ENCODE data around the gene TRIP10. TPM values are rescaled to one million over a fixed set of nuclear protein-coding genes. Genes with fewer than 3 reads are reported as not detected.

The TRIP10 gene
- total and polyA plus RNA-seq, 2 of the 8 experiments (the other 6 are each of a cell fraction or from before 2014, with no cell fraction given) = 27.8 to 69.5 TPM

DNA sequence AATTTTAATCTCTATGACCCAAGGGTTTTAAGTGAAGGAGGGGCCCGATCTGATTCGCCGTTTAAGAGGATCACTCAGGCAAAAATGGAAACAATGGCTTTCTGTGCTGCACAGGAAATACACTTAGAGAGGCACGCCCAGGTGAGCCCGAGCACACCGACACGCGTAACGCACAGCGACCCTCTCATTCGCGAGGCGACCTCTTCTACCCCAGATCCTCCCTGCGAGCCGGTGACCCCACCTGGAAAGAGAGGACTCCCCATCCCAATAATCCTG is 27.5 kb downstream of the TRIP10 start (continued):
- TF ChIP-seq, protein P1, sequence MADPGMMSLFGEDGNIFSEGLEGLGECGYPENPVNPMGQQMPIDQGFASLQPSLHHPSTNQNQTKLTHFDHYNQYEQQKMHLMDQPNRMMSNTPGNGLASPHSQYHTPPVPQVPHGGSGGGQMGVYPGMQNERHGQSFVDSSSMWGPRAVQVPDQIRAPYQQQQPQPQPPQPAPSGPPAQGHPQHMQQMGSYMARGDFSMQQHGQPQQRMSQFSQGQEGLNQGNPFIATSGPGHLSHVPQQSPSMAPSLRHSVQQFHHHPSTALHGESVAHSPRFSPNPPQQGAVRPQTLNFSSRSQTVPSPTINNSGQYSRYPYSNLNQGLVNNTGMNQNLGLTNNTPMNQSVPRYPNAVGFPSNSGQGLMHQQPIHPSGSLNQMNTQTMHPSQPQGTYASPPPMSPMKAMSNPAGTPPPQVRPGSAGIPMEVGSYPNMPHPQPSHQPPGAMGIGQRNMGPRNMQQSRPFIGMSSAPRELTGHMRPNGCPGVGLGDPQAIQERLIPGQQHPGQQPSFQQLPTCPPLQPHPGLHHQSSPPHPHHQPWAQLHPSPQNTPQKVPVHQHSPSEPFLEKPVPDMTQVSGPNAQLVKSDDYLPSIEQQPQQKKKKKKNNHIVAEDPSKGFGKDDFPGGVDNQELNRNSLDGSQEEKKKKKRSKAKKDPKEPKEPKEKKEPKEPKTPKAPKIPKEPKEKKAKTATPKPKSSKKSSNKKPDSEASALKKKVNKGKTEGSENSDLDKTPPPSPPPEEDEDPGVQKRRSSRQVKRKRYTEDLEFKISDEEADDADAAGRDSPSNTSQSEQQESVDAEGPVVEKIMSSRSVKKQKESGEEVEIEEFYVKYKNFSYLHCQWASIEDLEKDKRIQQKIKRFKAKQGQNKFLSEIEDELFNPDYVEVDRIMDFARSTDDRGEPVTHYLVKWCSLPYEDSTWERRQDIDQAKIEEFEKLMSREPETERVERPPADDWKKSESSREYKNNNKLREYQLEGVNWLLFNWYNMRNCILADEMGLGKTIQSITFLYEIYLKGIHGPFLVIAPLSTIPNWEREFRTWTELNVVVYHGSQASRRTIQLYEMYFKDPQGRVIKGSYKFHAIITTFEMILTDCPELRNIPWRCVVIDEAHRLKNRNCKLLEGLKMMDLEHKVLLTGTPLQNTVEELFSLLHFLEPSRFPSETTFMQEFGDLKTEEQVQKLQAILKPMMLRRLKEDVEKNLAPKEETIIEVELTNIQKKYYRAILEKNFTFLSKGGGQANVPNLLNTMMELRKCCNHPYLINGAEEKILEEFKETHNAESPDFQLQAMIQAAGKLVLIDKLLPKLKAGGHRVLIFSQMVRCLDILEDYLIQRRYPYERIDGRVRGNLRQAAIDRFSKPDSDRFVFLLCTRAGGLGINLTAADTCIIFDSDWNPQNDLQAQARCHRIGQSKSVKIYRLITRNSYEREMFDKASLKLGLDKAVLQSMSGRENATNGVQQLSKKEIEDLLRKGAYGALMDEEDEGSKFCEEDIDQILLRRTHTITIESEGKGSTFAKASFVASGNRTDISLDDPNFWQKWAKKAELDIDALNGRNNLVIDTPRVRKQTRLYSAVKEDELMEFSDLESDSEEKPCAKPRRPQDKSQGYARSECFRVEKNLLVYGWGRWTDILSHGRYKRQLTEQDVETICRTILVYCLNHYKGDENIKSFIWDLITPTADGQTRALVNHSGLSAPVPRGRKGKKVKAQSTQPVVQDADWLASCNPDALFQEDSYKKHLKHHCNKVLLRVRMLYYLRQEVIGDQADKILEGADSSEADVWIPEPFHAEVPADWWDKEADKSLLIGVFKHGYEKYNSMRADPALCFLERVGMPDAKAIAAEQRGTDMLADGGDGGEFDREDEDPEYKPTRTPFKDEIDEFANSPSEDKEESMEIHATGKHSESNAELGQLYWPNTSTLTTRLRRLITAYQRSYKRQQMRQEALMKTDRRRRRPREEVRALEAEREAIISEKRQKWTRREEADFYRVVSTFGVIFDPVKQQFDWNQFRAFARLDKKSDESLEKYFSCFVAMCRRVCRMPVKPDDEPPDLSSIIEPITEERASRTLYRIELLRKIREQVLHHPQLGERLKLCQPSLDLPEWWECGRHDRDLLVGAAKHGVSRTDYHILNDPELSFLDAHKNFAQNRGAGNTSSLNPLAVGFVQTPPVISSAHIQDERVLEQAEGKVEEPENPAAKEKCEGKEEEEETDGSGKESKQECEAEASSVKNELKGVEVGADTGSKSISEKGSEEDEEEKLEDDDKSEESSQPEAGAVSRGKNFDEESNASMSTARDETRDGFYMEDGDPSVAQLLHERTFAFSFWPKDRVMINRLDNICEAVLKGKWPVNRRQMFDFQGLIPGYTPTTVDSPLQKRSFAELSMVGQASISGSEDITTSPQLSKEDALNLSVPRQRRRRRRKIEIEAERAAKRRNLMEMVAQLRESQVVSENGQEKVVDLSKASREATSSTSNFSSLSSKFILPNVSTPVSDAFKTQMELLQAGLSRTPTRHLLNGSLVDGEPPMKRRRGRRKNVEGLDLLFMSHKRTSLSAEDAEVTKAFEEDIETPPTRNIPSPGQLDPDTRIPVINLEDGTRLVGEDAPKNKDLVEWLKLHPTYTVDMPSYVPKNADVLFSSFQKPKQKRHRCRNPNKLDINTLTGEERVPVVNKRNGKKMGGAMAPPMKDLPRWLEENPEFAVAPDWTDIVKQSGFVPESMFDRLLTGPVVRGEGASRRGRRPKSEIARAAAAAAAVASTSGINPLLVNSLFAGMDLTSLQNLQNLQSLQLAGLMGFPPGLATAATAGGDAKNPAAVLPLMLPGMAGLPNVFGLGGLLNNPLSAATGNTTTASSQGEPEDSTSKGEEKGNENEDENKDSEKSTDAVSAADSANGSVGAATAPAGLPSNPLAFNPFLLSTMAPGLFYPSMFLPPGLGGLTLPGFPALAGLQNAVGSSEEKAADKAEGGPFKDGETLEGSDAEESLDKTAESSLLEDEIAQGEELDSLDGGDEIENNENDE (IDR thresholded peaks at IDR 0.05; ENCODE audit: insufficient replicate concordance, low read length) = no peak
- no peak for TF ChIP-seq POLR2AphosphoS5 (IDR thresholded peaks at IDR 0.05; ENCODE audit: low read depth, low read length)
- TF ChIP-seq KDM4A (IDR thresholded peaks at IDR 0.05; ENCODE audit: low read depth, low read length, severe bottlenecking) = peak; percentile 43
- TF ChIP-seq POLR2A (IDR thresholded peaks at IDR 0.05; ENCODE audit: control extremely low read depth in 1 of 2, low read depth in 2 of 2, low read length in 2 of 2) = peak in 1 of 2 experiments; percentile 33; a peak in 1 of 3 replicates
- TF ChIP-seq TCF12 (IDR thresholded peaks at IDR 0.05; ENCODE audit: low read depth, low read length) = no peak
